Measurements from ENCODE around the gene PDGFA. TPM values are rescaled to one million over a fixed set of nuclear protein-coding genes. Genes with fewer than 3 reads are reported as not detected.

The PDGFA gene
- total RNA-seq, 1 donor from 2014 or later: 0.85 TPM

DNA sequence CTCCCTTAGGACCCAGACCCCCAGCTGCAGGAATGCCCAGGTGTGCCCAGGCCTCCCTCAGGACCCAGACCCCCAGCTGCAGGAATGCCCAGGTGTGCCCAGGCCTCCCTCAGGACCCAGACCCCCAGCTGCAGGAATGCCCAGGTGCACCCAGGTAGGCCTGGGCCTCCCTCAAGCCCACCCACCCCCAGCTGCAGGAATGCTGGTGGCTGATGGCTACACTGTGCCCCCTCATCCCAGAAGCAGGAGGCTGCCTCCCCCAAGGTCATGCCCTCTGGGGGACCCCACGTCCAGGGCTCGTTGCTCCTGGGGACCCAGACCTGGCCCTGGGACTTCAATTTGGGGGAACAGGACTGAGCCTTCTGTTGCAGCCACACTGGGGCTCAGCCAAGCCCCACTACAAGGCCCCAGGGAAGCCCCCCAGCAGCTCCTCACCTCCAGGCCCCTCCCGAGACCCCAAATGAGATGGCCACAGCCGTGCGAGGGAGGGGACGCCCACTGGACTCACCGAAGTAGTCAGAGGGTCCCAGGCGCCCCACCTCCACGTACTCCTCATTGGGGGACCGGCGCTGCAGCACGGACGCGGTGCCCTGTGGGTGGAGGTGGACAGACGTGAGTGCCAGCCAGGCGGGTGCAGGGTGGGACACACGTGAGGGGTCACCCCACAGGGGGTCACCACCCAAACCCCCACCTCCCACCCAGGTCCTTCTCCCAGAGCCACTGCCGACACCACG is 31.4 kb upstream of the PDGFA start:
- DNase-seq (ENCODE audit: low spot score): no peak
- H3K36me3 Mint-ChIP-seq (ENCODE audit: low read depth, unreplicated experiment): no peaks in the 10 kb centered on the region
- H3K27me3 Mint-ChIP-seq (ENCODE audit: unreplicated experiment): peaks cover 3% of the 10 kb centered on the region
- no peak overlapping the region for H3K27ac Mint-ChIP-seq (ENCODE audit: unreplicated experiment)
- no peaks in the 10 kb centered on the region for H3K9me3 Mint-ChIP-seq (ENCODE audit: unreplicated experiment)
- TF ChIP-seq, protein P1, sequence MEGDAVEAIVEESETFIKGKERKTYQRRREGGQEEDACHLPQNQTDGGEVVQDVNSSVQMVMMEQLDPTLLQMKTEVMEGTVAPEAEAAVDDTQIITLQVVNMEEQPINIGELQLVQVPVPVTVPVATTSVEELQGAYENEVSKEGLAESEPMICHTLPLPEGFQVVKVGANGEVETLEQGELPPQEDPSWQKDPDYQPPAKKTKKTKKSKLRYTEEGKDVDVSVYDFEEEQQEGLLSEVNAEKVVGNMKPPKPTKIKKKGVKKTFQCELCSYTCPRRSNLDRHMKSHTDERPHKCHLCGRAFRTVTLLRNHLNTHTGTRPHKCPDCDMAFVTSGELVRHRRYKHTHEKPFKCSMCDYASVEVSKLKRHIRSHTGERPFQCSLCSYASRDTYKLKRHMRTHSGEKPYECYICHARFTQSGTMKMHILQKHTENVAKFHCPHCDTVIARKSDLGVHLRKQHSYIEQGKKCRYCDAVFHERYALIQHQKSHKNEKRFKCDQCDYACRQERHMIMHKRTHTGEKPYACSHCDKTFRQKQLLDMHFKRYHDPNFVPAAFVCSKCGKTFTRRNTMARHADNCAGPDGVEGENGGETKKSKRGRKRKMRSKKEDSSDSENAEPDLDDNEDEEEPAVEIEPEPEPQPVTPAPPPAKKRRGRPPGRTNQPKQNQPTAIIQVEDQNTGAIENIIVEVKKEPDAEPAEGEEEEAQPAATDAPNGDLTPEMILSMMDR (IDR thresholded peaks at IDR 0.05; ENCODE audit: unreplicated experiment): no peak
- H3K4me3 Mint-ChIP-seq (ENCODE audit: unreplicated experiment): no peak overlapping the region
- no peaks in the 10 kb centered on the region for H3K4me1 Mint-ChIP-seq (ENCODE audit: unreplicated experiment)

DNA sequence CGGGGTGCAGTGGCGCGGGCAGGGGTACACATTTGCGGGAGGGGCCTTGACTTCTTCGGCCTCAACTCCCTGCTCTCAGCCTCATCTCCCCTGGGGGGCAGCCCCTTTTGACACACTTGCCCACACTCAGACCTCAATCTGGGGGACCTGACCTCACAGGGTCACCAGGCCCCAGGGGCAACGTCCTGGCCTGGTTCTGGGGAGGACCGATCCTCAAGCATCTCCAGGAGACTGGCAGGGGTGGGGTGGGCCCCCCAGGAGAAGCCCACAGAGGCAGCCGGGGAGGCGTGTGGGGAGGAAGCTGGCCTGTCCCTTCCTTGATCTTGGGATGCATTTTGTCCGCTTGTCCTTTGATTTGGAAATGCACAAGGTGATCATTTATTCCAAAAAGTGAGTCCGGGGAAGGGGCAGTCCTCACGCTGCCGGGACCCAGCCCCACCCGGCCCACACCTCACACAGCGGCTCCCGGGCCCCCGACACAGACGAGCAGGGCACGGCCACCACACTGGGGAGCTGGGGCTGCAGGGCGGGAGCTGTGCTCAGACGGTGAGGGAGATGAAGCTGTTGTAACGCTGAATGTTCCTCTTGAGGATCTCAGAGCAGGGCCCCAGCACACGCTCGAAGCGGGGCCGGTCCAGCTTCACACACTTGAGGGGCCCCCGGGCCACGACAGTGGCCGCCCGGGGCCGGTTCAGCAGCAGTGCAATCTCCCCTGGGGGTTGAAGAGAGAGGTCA is 30.4 kb upstream of the PDGFA start:
- Mint-ChIP-seq H3K27ac (ENCODE audit: unreplicated experiment) (no peak overlapping the region), H3K4me3 (ENCODE audit: unreplicated experiment) (no peak overlapping the region), H3K27me3 (ENCODE audit: unreplicated experiment) (peaks cover 3% of the 10 kb centered on the region), H3K4me1 (ENCODE audit: unreplicated experiment) (no peaks in the 10 kb centered on the region), H3K9me3 (ENCODE audit: unreplicated experiment) (no peaks in the 10 kb centered on the region), H3K36me3 (ENCODE audit: low read depth, unreplicated experiment) (no peaks in the 10 kb centered on the region)
- TF ChIP-seq, protein P1 (IDR thresholded peaks at IDR 0.05; ENCODE audit: unreplicated experiment): no peak
- no peak for DNase-seq (ENCODE audit: low spot score)

DNA sequence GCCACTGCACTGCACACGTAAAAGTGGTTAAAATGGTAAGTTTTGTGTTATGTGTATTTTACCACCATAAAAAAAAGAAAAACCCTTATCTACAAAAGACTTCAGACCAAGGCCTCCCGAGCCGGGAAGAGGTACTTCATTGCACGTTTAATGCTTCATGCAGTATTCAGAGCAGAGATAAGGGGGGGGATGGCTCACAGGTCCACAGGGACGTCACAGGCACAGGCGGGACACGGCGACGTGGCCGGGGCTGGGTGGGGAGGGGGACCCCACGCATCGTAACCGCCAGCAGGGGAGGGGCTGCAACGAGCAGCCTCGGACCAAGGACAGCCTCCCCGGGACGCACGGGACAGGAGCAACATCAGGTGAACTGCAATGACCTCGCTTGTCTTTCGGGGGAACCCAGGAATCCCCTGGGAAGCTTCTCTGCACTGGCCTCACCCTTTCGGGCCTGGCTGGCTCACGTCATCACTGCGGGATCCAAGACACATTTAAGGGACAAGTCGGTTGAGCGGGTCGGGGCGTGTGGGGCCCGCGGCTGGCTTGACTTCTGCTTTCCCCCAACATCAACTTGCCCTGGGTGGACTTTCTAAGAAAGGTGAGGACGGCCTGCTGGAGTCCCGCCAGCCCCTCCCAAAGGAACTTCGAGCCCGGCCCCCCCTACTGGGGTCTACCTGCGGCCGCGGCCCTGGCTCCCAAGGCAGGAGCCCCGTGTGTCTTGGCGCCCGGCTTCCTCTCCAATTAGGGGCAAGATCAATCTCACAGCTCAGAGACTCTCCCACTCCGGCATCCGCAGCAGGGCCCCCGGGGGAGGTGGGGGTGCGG is 29.6 kb upstream of the PDGFA start:
- Mint-ChIP-seq H3K36me3 (ENCODE audit: low read depth, unreplicated experiment) (no peaks in the 10 kb centered on the region), H3K4me1 (ENCODE audit: unreplicated experiment) (no peaks in the 10 kb centered on the region), H3K4me3 (ENCODE audit: unreplicated experiment) (no peak overlapping the region), H3K9me3 (ENCODE audit: unreplicated experiment) (no peaks in the 10 kb centered on the region), H3K27ac (ENCODE audit: unreplicated experiment) (no peak overlapping the region), H3K27me3 (ENCODE audit: unreplicated experiment) (peaks cover 5% of the 10 kb centered on the region)
- DNase-seq (ENCODE audit: low spot score): no peak
- TF ChIP-seq, protein P1 (IDR thresholded peaks at IDR 0.05; ENCODE audit: unreplicated experiment): no peak

DNA sequence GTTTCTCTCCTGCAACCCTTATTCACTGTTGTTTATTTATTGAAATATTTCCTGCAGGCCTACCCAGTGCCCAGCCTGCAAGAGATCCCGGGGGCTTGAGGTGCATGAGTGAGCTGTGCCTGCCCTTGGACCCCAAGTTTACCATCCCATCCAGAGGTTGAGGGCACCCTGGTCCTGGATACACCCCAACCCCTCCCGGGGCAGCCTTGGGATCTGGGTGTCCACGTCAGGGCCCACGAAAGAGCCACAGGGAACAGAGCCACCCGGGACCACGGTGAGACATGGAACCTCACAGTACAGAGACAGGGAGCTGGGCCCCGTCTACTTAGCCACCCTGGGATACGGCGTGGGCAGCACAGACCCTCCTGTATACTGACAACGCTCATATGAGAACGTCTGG is 28.8 kb upstream of the PDGFA start:
- DNase-seq (ENCODE audit: low spot score): no peak
- no peaks in the 10 kb centered on the region for H3K9me3 Mint-ChIP-seq (ENCODE audit: unreplicated experiment)

More for the DNA sequence above, 28.8 kb upstream of the PDGFA start:
- Mint-ChIP-seq H3K4me3 (ENCODE audit: unreplicated experiment) (no peak overlapping the region), H3K27me3 (ENCODE audit: unreplicated experiment) (peaks cover 5% of the 10 kb centered on the region), H3K27ac (ENCODE audit: unreplicated experiment) (no peak overlapping the region), H3K36me3 (ENCODE audit: low read depth, unreplicated experiment) (no peaks in the 10 kb centered on the region), H3K4me1 (ENCODE audit: unreplicated experiment) (no peaks in the 10 kb centered on the region)
- TF ChIP-seq, protein P1 (IDR thresholded peaks at IDR 0.05; ENCODE audit: unreplicated experiment): no peak

Data from endothelial cell (in vitro differentiated cells).